IMR-90 (cell line): Measurements from ENCODE around the gene MRPS34. TPM values are rescaled to one million over a fixed set of nuclear protein-coding genes. Genes with fewer than 3 reads are reported as not detected.

ENCODE experiments used
- ATAC-seq: fragments of 200-7000 bp; cut with Tn5 transposase; 2 replicates; pipeline ENCODE4 v1.9.1; 2020; ENCODE audit warnings: low read depth, mild to moderate bottlenecking, moderate library complexity
- BruUV-seq: library from RNA; stranded (reverse); fragments of 400-500 nt; replicated peaks from 2 replicates; lab custom pipeline; 2021; lab: Mats Ljungman, UMichigan
- CTCF ChIA-PET: fragments of 300-600 bp; formaldehyde crosslinking; extraction: SDS; loops from one replicate; lab custom pipeline; 2021; ENCODE audit warnings: antibody characterized with exemption; lab: Yijun Ruan, JAX
- POLR2A ChIA-PET: fragments of 300-600 bp; sonication (Branson Sonifier 250); formaldehyde crosslinking; loops from one replicate; lab custom pipeline; 2022; ENCODE audit warnings: antibody characterized with exemption; ENCODE audit not compliant: unreplicated experiment; lab: Charles Lee
- DNase-seq: peaks from one replicate; pipeline ENCODE4 v3.0.0; 2013
- H2AFZ ChIP-seq: replicated peaks from 2 replicates; pipeline ENCODE3; 2013; ENCODE audit warnings: low read length, mild to moderate bottlenecking; ENCODE audit not compliant: poor library complexity
- H2AK5ac ChIP-seq: 2 replicates; pipeline ENCODE4 v1.6.1; 2013; ENCODE audit warnings: low read depth, low read length, inconsistent platforms
- H2AK9ac ChIP-seq: replicated peaks from 2 replicates; pipeline ENCODE3; 2013; ENCODE audit warnings: mild to moderate bottlenecking, low read depth, low read length, moderate library complexity; ENCODE audit not compliant: poor library complexity
- H2BK120ac ChIP-seq: 2 replicates; pipeline ENCODE4 v1.6.1; 2013; ENCODE audit warnings: low read depth, low read length, inconsistent platforms
- H2BK15ac ChIP-seq: 3 replicates; pipeline ENCODE4 v1.6.1; 2013; ENCODE audit warnings: low read depth, low read length, inconsistent platforms
- H2BK20ac ChIP-seq: 2 replicates; pipeline ENCODE4 v1.6.1; 2013; ENCODE audit warnings: low read depth, mild to moderate bottlenecking, inconsistent platforms, low read length, moderate library complexity
- H2BK5ac ChIP-seq: 2 replicates; pipeline ENCODE4 v1.6.1; 2013; ENCODE audit warnings: mild to moderate bottlenecking, low read depth, low read length, inconsistent platforms; ENCODE audit not compliant: poor library complexity, severe bottlenecking
- H3K14ac ChIP-seq: replicated peaks from 2 replicates; pipeline ENCODE4 v1.6.1; 2013; ENCODE audit warnings: low read depth, low read length, inconsistent platforms
- H3K18ac ChIP-seq: 2 replicates; pipeline ENCODE4 v1.6.1; 2013; ENCODE audit warnings: low read depth, low read length, control low read depth
- H3K23ac ChIP-seq: 2 replicates; pipeline ENCODE4 v1.6.1; 2013; ENCODE audit warnings: low read depth, low read length, inconsistent platforms
- H3K27ac ChIP-seq: 2 replicates; pipeline ENCODE4 v1.5.1; 2013; ENCODE audit warnings: mild to moderate bottlenecking, control low read depth, low read length; ENCODE audit not compliant: insufficient read depth
- H3K27me3 ChIP-seq: 2 replicates; pipeline ENCODE4 v1.6.1; 2013; ENCODE audit warnings: low read length; ENCODE audit not compliant: control insufficient read depth, insufficient read depth
- H3K36me3 ChIP-seq: 2 replicates; pipeline ENCODE4 v1.6.1; 2013; ENCODE audit warnings: low read length, mixed read lengths; ENCODE audit not compliant: control insufficient read depth, insufficient read depth
- H3K4ac ChIP-seq: 2 replicates; pipeline ENCODE4 v1.6.1; 2013; ENCODE audit warnings: low read depth, low read length, inconsistent platforms
- H3K4me1 ChIP-seq: 2 replicates; pipeline ENCODE4 v1.6.1; 2013; ENCODE audit warnings: low read length, mixed read lengths; ENCODE audit not compliant: control insufficient read depth, insufficient read depth
- H3K4me2 ChIP-seq: 2 replicates; pipeline ENCODE4 v1.6.1; 2013; ENCODE audit warnings: low read depth, mild to moderate bottlenecking, control low read depth, low read length, moderate library complexity
- H3K4me3 ChIP-seq: 2 replicates; pipeline ENCODE4 v1.5.1; 2013; ENCODE audit warnings: low read depth, mild to moderate bottlenecking, control low read depth, low read length, moderate library complexity; ENCODE audit not compliant: insufficient read depth
- H3K56ac ChIP-seq: 2 replicates; pipeline ENCODE4 v1.6.1; 2013; ENCODE audit warnings: low read length, inconsistent platforms; ENCODE audit not compliant: insufficient read depth; ENCODE audit errors: extremely low read depth
- H3K79me1 ChIP-seq, 2 experiments: 2 replicates each; pipeline ENCODE4 v1.6.1; 2013; ENCODE audit warnings: low read length in 2 of 2, inconsistent platforms in 1 of 2, low read depth in 1 of 2
- H3K9ac ChIP-seq: 2 replicates; pipeline ENCODE4 v1.6.1; 2013; ENCODE audit warnings: low read depth, low read length, control low read depth
- H3K9me1 ChIP-seq: 2 replicates; pipeline ENCODE4 v1.6.1; 2013; ENCODE audit warnings: low read length, inconsistent platforms; ENCODE audit not compliant: insufficient read depth
- H3K9me3 ChIP-seq: 2 replicates; pipeline ENCODE4 v1.6.1; 2013; ENCODE audit warnings: low read length; ENCODE audit not compliant: control insufficient read depth, insufficient read depth
- H4K20me1 ChIP-seq: 2 replicates; pipeline ENCODE4 v1.6.1; 2013; ENCODE audit warnings: low read length, inconsistent platforms; ENCODE audit not compliant: insufficient read depth
- H4K5ac ChIP-seq: 2 replicates; pipeline ENCODE4 v1.6.1; 2013; ENCODE audit warnings: mild to moderate bottlenecking, low read depth, low read length, control low read depth
- H4K8ac ChIP-seq, 2 experiments: 2 replicates each; pipeline ENCODE4 v1.6.1; 2013; ENCODE audit warnings: low read depth in 2 of 2, low read length in 2 of 2, control low read depth in 1 of 2, inconsistent platforms in 1 of 2
- H4K91ac ChIP-seq: 2 replicates; pipeline ENCODE4 v1.6.1; 2013; ENCODE audit warnings: low read depth, low read length, inconsistent platforms; ENCODE audit not compliant: insufficient read depth
- BHLHE40 ChIP-seq: fragments of 150-350 bp; IDR thresholded peaks from 2 replicates; pipeline ENCODE4 v1.6.1; 2016; ENCODE audit warnings: mild to moderate bottlenecking, low read depth, low read length
- CEBPB ChIP-seq: IDR thresholded peaks from 2 replicates; pipeline ENCODE4 v1.6.1; 2012; ENCODE audit warnings: low read depth, low read length, improper control_type of control experiment
- CHD1 ChIP-seq: IDR thresholded peaks from 2 replicates; pipeline ENCODE4 v1.6.1; 2012; ENCODE audit warnings: low read depth, low read length, improper control_type of control experiment
- CTCF ChIP-seq: conservative IDR thresholded peaks from 2 replicates; pipeline ENCODE4 v1.5.1; 2012; ENCODE audit warnings: mild to moderate bottlenecking, low read depth, low read length, improper control_type of control experiment
- ELK1 ChIP-seq: fragments of 150-350 bp; IDR thresholded peaks from 2 replicates; pipeline ENCODE4 v1.6.1; 2016; ENCODE audit warnings: low read depth, mild to moderate bottlenecking, low read length, moderate library complexity, borderline replicate concordance
- FOS ChIP-seq: fragments of 150-350 bp; IDR thresholded peaks from 2 replicates; pipeline ENCODE4 v1.6.1; 2016; ENCODE audit warnings: low read depth, low read length
- MAFK ChIP-seq: IDR thresholded peaks from 2 replicates; pipeline ENCODE4 v1.6.1; 2012; ENCODE audit warnings: low read depth, low read length, improper control_type of control experiment
- MAZ ChIP-seq: IDR thresholded peaks from 2 replicates; pipeline ENCODE4 v1.6.1; 2012; ENCODE audit warnings: low read depth, mild to moderate bottlenecking, low read length, improper control_type of control experiment, moderate library complexity, borderline replicate concordance
- MXI1 ChIP-seq: IDR thresholded peaks from 2 replicates; pipeline ENCODE4 v1.6.1; 2012; ENCODE audit warnings: low read depth, mild to moderate bottlenecking, low read length, moderate library complexity, borderline replicate concordance
- NFE2L2 ChIP-seq: fragments of 150-350 bp; IDR thresholded peaks from 2 replicates; pipeline ENCODE4 v1.6.1; 2016; ENCODE audit warnings: low read depth, mild to moderate bottlenecking, low read length
- POLR2A ChIP-seq: IDR thresholded peaks from 2 replicates; pipeline ENCODE4 v1.6.1; 2012; ENCODE audit warnings: mild to moderate bottlenecking, low read depth, low read length
- RAD21 ChIP-seq: IDR thresholded peaks from 2 replicates; pipeline ENCODE4 v1.6.1; 2012; ENCODE audit warnings: low read length, improper control_type of control experiment
- RCOR1 ChIP-seq: IDR thresholded peaks from 2 replicates; pipeline ENCODE4 v1.6.1; 2012; ENCODE audit warnings: mild to moderate bottlenecking, low read length, improper control_type of control experiment; ENCODE audit not compliant: insufficient replicate concordance
- RFX5 ChIP-seq: IDR thresholded peaks from 2 replicates; pipeline ENCODE4 v1.8.0; 2012; ENCODE audit warnings: low read depth, mild to moderate bottlenecking, low read length, moderate library complexity
- SMC3 ChIP-seq: fragments of 150-350 bp; IDR thresholded peaks from 2 replicates; pipeline ENCODE4 v1.6.1; 2016; ENCODE audit warnings: low read depth, mild to moderate bottlenecking, antibody characterized with exemption, low read length, moderate library complexity
- USF2 ChIP-seq: fragments of 150-350 bp; IDR thresholded peaks from 2 replicates; pipeline ENCODE4 v1.6.1; 2017; ENCODE audit warnings: mild to moderate bottlenecking, antibody characterized with exemption, low read length, low read depth
- WGBS, 2 experiments: methylation state at CpG; one replicate each; pipeline versions ENCODE4 v1.1.5 to v1.1.7; 2013; ENCODE audit warnings: missing lambda C conversion rate in 2 of 2; ENCODE audit not compliant: insufficient read length in 1 of 2; ENCODE audit errors: extremely low coverage in 2 of 2; 5-methylcytosine and 5-hydroxymethylcytosine counted together
- dilution Hi-C: fragments of 300-500 bp; cut with HindIII; formaldehyde crosslinking; loops from one replicate; pipeline ENCODE4 v1.14.3; 2018; ENCODE audit warnings: low sequenced_read_pairs; ENCODE audit not compliant: unreplicated experiment
- in situ Hi-C: fragments of 300-500 bp; cut with MboI; formaldehyde crosslinking; loops from 3 replicates; pipeline ENCODE4 v1.14.3; 2019; ENCODE audit warnings: low sequenced_read_pairs, inconsistent platforms, mixed read lengths
- intact Hi-C: fragments of 100-400 bp; cut with micrococcal nuclease; formaldehyde crosslinking; loops from 2 replicates; pipeline ENCODE4 v1.10.0; 2022
- polyA plus RNA-seq, 3 experiments: library from polyadenylated mRNA; depleted of rRNA; stranded (reverse); fragments of >200 nt; gene quantifications; 2 replicates each; pipeline ENCODE4 v1.2.3, GENCODE V29; 2012; ENCODE audit warnings: low replicate concordance in 1 of 3
- total RNA-seq: library from RNA; depleted of rRNA; stranded (reverse); fragments of >200 nt; gene quantifications from 2 replicates; pipeline ENCODE4 v1.2.3, GENCODE V29; 2012

The MRPS34 gene
- total and polyA plus RNA-seq, 2 of the 4 experiments (the other 2 are of a cell fraction) = 68.5 to 80.4 TPM

- Histone ChIP-seq H3K4me2 (no peak overlapping the region), H3K36me3 (peaks cover 77% of the 10 kb centered on the region), H2AK5ac (no peak overlapping the region), H3K23ac (no peak overlapping the region), H3K4me1 (no peaks in the 10 kb centered on the region), H4K8ac (no peak overlapping the region), H2BK15ac (no peak overlapping the region), H3K56ac (no peak overlapping the region), H3K14ac (no peak overlapping the region), H3K27me3 (no peaks in the 10 kb centered on the region), H2AFZ (no peak overlapping the region), H3K79me1 (0 out of 4 replicates have a peak, but pooled peaks cover 0 to 3% of the 10 kb centered on the region in 2 experiments), H4K5ac (no peak overlapping the region), H3K27ac (no peak overlapping the region), H2BK5ac (no peak overlapping the region), H3K9me1 (no peaks in the 10 kb centered on the region), H2BK120ac (no peak overlapping the region), H3K4ac (no peak overlapping the region), H2AK9ac (no peak overlapping the region), H2BK20ac (no peak overlapping the region), H3K18ac (no peak overlapping the region), H4K20me1 (peaks cover 10% of the 10 kb centered on the region), H3K9me3 (no peaks in the 10 kb centered on the region), H3K9ac (no peak overlapping the region), H3K4me3 (no peak overlapping the region), H4K91ac (no peak overlapping the region)
- ChIA-PET POLR2A (no interaction called here), CTCF (interaction anchor here (1.3 kb wide), 1 partner anchor 52 kb away, joined by 4 read pairs; no protein-coding TSS in a partner anchor)
- dilution Hi-C loops (no loop called here), intact Hi-C loops (no loop called here), in situ Hi-C loops (loop anchor here (5.0 kb wide), 1 partner anchor 53 kb away; no protein-coding TSS in a partner anchor)
- ATAC-seq = no peak
- DNase-seq = no peak
- no peak for TF ChIP-seq SMC3
- TF ChIP-seq ELK1 = no peak
- TF ChIP-seq MAZ = no peak
- no peak for TF ChIP-seq RCOR1
- no peak for TF ChIP-seq MXI1
- no peak for TF ChIP-seq CTCF
- no peak for TF ChIP-seq CHD1
- TF ChIP-seq RFX5 = no peak
- TF ChIP-seq BHLHE40 = no peak
- TF ChIP-seq MAFK = no peak
- no peak for TF ChIP-seq USF2
- no peak for TF ChIP-seq RAD21
- no peak for TF ChIP-seq FOS
- no peak for TF ChIP-seq CEBPB
- no peak for TF ChIP-seq NFE2L2
- TF ChIP-seq POLR2A = no peak
- BruUV-seq = no TSS peak
- 96% methylated on average over 12 of the region's 21 CpGs; no CpG with 5 or more reads in 1 of the 2 experiments for WGBS, 2 experiments
Measured at GRCh38 chr16:1764971-1765370, 8.0 kb downstream of the MRPS34 start.
